ENCODE results near the gene NINJ1. TPM values are rescaled to one million over a fixed set of nuclear protein-coding genes. Genes with fewer than 3 reads are reported as not detected.

NINJ1 gene
- total and polyA plus RNA-seq, 2 of the 13 experiments (the other 11 are each of a cell fraction or from before 2014, with no cell fraction given): 81.2 to 92.1 TPM

- TF ChIP-seq ZNF329 (CRISPR knock-in tag; IDR thresholded peaks at IDR 0.05; ENCODE audit: low read depth) (no peak), ZNF558 (CRISPR knock-in tag; IDR thresholded peaks at IDR 0.05; ENCODE audit: borderline replicate concordance) (no peak), ZNF761 (CRISPR knock-in tag; conservative IDR thresholded peaks at IDR 0.05) (no peak), MAX (IDR thresholded peaks at IDR 0.05) (no peak), TERF1 (CRISPR knock-in tag; IDR thresholded peaks at IDR 0.05) (no peak), HNF4A (CRISPR knock-in tag; IDR thresholded peaks at IDR 0.05) (no peak), ZNF326 (CRISPR knock-in tag; IDR thresholded peaks at IDR 0.05; ENCODE audit: borderline replicate concordance) (no peak), ZNF451 (CRISPR knock-in tag; IDR thresholded peaks at IDR 0.05) (0 out of 2 replicates have a peak, but pooled peaks have one; percentile 7), PLRG1 (conservative IDR thresholded peaks at IDR 0.05) (no peak), THAP8 (CRISPR knock-in tag; IDR thresholded peaks at IDR 0.05; ENCODE audit: borderline replicate concordance) (no peak), NONO (IDR thresholded peaks at IDR 0.05) (no peak), NONO (CRISPR knock-in tag; conservative IDR thresholded peaks at IDR 0.05) (0 out of 2 replicates have a peak, but pooled peaks have one; percentile 14), ZEB1 (IDR thresholded peaks at IDR 0.05; ENCODE audit: insufficient replicate concordance, low read depth) (no peak), YEATS4 (CRISPR knock-in tag; IDR thresholded peaks at IDR 0.05; ENCODE audit: borderline replicate concordance) (no peak), PHF8 (CRISPR knock-in tag; IDR thresholded peaks at IDR 0.05) (no peak), ZNF562 (CRISPR knock-in tag; IDR thresholded peaks at IDR 0.05; ENCODE audit: borderline replicate concordance) (no peak), ZNF570 (CRISPR knock-in tag; IDR thresholded peaks at IDR 0.05; ENCODE audit: borderline replicate concordance) (no peak), HOXA9 (CRISPR knock-in tag; IDR thresholded peaks at IDR 0.05; ENCODE audit: borderline replicate concordance) (no peak), ZNF276 (CRISPR knock-in tag; IDR thresholded peaks at IDR 0.05; ENCODE audit: low read depth) (no peak), CHD2 (IDR thresholded peaks at IDR 0.05; ENCODE audit: low read depth, low read length) (no peak), SIX4 (CRISPR knock-in tag; IDR thresholded peaks at IDR 0.05) (no peak), ZFP90 (CRISPR knock-in tag; IDR thresholded peaks at IDR 0.05; ENCODE audit: borderline replicate concordance) (no peak)
- TF ChIP-seq, protein P1, sequence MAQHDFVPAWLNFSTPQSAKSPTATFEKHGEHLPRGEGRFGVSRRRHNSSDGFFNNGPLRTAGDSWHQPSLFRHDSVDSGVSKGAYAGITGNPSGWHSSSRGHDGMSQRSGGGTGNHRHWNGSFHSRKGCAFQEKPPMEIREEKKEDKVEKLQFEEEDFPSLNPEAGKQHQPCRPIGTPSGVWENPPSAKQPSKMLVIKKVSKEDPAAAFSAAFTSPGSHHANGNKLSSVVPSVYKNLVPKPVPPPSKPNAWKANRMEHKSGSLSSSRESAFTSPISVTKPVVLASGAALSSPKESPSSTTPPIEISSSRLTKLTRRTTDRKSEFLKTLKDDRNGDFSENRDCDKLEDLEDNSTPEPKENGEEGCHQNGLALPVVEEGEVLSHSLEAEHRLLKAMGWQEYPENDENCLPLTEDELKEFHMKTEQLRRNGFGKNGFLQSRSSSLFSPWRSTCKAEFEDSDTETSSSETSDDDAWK (CRISPR knock-in tag; IDR thresholded peaks at IDR 0.05): no peak
- TF ChIP-seq, protein P2, sequence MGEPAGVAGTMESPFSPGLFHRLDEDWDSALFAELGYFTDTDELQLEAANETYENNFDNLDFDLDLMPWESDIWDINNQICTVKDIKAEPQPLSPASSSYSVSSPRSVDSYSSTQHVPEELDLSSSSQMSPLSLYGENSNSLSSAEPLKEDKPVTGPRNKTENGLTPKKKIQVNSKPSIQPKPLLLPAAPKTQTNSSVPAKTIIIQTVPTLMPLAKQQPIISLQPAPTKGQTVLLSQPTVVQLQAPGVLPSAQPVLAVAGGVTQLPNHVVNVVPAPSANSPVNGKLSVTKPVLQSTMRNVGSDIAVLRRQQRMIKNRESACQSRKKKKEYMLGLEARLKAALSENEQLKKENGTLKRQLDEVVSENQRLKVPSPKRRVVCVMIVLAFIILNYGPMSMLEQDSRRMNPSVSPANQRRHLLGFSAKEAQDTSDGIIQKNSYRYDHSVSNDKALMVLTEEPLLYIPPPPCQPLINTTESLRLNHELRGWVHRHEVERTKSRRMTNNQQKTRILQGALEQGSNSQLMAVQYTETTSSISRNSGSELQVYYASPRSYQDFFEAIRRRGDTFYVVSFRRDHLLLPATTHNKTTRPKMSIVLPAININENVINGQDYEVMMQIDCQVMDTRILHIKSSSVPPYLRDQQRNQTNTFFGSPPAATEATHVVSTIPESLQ (CRISPR knock-in tag; conservative IDR thresholded peaks at IDR 0.05): no peak
Measured at GRCh38 chr9:93132287-93132927, 1.6 kb downstream of the NINJ1 start (continued).
